Hepatocyte (in vitro differentiated cells): ENCODE measurements around the gene USP44.

ENCODE experiments used
- EZH2 ChIP-seq: fragments of 200-600 bp; sonication (generic); IDR thresholded peaks from 2 replicates; pipeline ENCODE4 v1.6.1; 2016; ENCODE audit warnings: antibody characterized with exemption, mild to moderate bottlenecking, borderline replicate concordance
- EZH2phosphoT487 ChIP-seq: fragments of 200-600 bp; sonication (generic); IDR thresholded peaks from one replicate; pipeline ENCODE4 v1.6.1; 2018; ENCODE audit warnings: antibody characterized with exemption, mild to moderate bottlenecking, low read depth, moderate library complexity; ENCODE audit not compliant: unreplicated experiment, severe bottlenecking
- TF ChIP-seq, protein P1 (sequence below): fragments of 200-600 bp; sonication (generic); IDR thresholded peaks from 2 replicates; pipeline ENCODE4 v1.5.1; 2016; ENCODE audit warnings: antibody characterized with exemption, mild to moderate bottlenecking; ENCODE audit not compliant: poor library complexity

DNA sequence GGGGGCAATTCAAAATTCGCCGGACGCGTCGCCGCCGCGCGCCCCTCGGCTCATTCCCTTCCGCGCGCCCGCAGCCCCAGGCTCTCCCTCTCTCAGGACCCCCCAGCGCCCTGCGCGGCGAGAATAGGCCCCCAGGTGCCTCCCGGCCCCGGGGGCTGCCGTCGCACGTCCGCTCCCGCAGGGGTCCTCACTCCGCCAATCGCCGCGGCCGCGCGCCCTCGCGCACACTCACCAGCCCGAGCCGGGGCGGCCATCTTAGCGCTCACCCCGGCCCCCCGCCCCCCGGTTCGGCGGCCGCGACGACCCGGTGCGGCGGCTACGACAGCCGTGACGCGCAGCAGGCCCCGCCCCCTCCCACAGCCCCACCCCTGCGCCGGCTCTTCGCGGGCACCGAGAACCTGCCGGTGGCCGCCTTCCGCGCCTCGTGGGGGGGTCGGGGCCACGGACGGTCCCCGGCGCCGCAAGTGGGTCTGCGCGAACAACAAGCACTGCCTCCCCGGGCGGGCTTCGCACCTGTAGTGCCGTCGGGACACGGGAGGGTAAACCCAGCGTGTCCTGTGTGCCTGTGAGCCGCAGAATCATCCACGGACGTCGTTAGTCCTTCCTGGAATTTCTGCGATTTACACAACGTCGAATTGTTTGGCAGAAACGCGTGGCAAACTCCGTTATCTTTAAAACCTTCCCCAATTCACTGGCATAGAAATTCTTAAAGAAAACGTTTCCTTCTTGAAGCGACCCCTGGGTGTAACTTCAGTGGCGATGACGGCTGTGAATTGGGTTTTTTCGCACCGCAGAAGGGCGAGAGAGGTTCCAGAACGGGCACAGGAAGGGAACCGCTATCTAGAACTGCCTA, 2.5 kb downstream of the USP44 start:
- TF ChIP-seq, protein P1, sequence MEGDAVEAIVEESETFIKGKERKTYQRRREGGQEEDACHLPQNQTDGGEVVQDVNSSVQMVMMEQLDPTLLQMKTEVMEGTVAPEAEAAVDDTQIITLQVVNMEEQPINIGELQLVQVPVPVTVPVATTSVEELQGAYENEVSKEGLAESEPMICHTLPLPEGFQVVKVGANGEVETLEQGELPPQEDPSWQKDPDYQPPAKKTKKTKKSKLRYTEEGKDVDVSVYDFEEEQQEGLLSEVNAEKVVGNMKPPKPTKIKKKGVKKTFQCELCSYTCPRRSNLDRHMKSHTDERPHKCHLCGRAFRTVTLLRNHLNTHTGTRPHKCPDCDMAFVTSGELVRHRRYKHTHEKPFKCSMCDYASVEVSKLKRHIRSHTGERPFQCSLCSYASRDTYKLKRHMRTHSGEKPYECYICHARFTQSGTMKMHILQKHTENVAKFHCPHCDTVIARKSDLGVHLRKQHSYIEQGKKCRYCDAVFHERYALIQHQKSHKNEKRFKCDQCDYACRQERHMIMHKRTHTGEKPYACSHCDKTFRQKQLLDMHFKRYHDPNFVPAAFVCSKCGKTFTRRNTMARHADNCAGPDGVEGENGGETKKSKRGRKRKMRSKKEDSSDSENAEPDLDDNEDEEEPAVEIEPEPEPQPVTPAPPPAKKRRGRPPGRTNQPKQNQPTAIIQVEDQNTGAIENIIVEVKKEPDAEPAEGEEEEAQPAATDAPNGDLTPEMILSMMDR = no peak
- peak; percentile 72 for TF ChIP-seq EZH2
- TF ChIP-seq EZH2phosphoT487 = no peak
